Smooth muscle cell (in vitro differentiated cells): ENCODE measurements around the gene IL16. TPM values are rescaled to one million over a fixed set of nuclear protein-coding genes. Genes with fewer than 3 reads are reported as not detected.

Experiments used
- DNase-seq: peaks from one replicate; lab custom pipeline; 2025; ENCODE audit not compliant: unreplicated experiment; lab: John Stamatoyannopoulos, UW
- H2AFZ ChIP-seq: fragments of 200-600 bp; sonication (generic); 2 replicates; pipeline ENCODE4 v1.6.0; 2016; ENCODE audit warnings: antibody characterized with exemption, low read depth, mild to moderate bottlenecking
- H3F3A ChIP-seq: fragments of 200-600 bp; sonication (generic); 2 replicates; pipeline ENCODE4 v1.6.0; 2017; ENCODE audit warnings: antibody characterized with exemption, low read depth
- H3K27ac ChIP-seq: fragments of 200-600 bp; sonication (generic); 2 replicates; pipeline ENCODE4 v1.5.1; 2016; ENCODE audit warnings: low read depth, mild to moderate bottlenecking
- H3K27me3 ChIP-seq: fragments of 200-600 bp; sonication (generic); 2 replicates; pipeline ENCODE4 v1.6.1; 2016; ENCODE audit warnings: low read depth, mild to moderate bottlenecking
- H3K36me3 ChIP-seq: fragments of 200-600 bp; sonication (generic); 2 replicates; pipeline ENCODE4 v1.5.1; 2016; ENCODE audit warnings: low read depth
- H3K4me1 ChIP-seq: fragments of 200-600 bp; sonication (generic); 2 replicates; pipeline ENCODE4 v1.5.1; 2016; ENCODE audit warnings: low read depth
- H3K4me2 ChIP-seq: fragments of 200-600 bp; sonication (generic); 2 replicates; pipeline ENCODE4 v1.6.0; 2016; ENCODE audit warnings: mild to moderate bottlenecking
- H3K4me3 ChIP-seq: fragments of 200-600 bp; sonication (generic); 2 replicates; pipeline ENCODE4 v1.5.1; 2016; ENCODE audit warnings: mild to moderate bottlenecking
- H3K79me2 ChIP-seq: fragments of 200-600 bp; sonication (generic); 2 replicates; pipeline ENCODE4 v1.6.0; 2016; ENCODE audit warnings: low read depth, mild to moderate bottlenecking
- H3K9ac ChIP-seq: fragments of 200-600 bp; sonication (generic); 2 replicates; pipeline ENCODE4 v1.6.0; 2016; ENCODE audit warnings: low read depth
- H3K9me3 ChIP-seq: fragments of 200-600 bp; sonication (generic); replicated peaks from 2 replicates; pipeline ENCODE4 v1.5.1; 2016; ENCODE audit warnings: low read depth
- H4K20me1 ChIP-seq: fragments of 200-600 bp; sonication (generic); 2 replicates; pipeline ENCODE4 v1.6.0; 2016; ENCODE audit warnings: low read depth
- CTCF ChIP-seq: fragments of 200-600 bp; sonication (generic); IDR thresholded peaks from 2 replicates; pipeline ENCODE4 v1.5.1; 2017; ENCODE audit warnings: borderline replicate concordance, mild to moderate bottlenecking, antibody characterized with exemption; ENCODE audit not compliant: insufficient read depth, poor library complexity, severe bottlenecking
- WGBS: methylation state at CpG from one replicate; pipeline ENCODE4 v1.1.7; 2016; ENCODE audit warnings: low lambda C conversion rate; 5-methylcytosine and 5-hydroxymethylcytosine counted together
- polyA plus RNA-seq: library from polyadenylated mRNA; unstranded; fragments of >200 nt; fragmentation: Nextera tagmentation; extraction: Ambion mirVana; gene quantifications from 2 replicates; pipeline ENCODE4 v1.2.1, GENCODE V29; 2016
- total RNA-seq: library from RNA; depleted of rRNA; stranded (reverse); fragments of >200 nt; gene quantifications from 2 replicates; pipeline ENCODE4 v1.2.3, GENCODE V29; 2014

IL16 gene
- total and polyA plus RNA-seq, 2 experiments from 2014 or later: 1.3 to 1.4 TPM

GRCh38 chr15:81309647-81310450 lies 113.2 kb downstream of the IL16 start:
- Histone ChIP-seq H3K4me2 (no peak overlapping the region), H3K9me3 (no peaks in the 10 kb centered on the region), H4K20me1 (no peaks in the 10 kb centered on the region), H3K79me2 (no peaks in the 10 kb centered on the region), H3K36me3 (no peaks in the 10 kb centered on the region), H3K4me3 (no peak overlapping the region), H3K4me1 (no peaks in the 10 kb centered on the region), H3F3A (no peaks in the 10 kb centered on the region), H3K27ac (no peak overlapping the region), H3K9ac (no peak overlapping the region), H3K27me3 (no peaks in the 10 kb centered on the region), H2AFZ (no peak overlapping the region)
- TF ChIP-seq CTCF: no peak
- 84% methylated on average over 8 of the region's 8 CpGs for WGBS
- DNase-seq: no peak

GRCh38 chr15:81310480-81310879 lies 113.8 kb downstream of the IL16 start:
- H3K4me3 ChIP-seq: no peak overlapping the region
- DNase-seq: no peak
- no peak overlapping the region for H2AFZ ChIP-seq
- H3K9me3 ChIP-seq: no peaks in the 10 kb centered on the region
- H3F3A ChIP-seq: no peaks in the 10 kb centered on the region
- no peaks in the 10 kb centered on the region for H3K36me3 ChIP-seq
- H3K4me1 ChIP-seq: no peaks in the 10 kb centered on the region
- no peaks in the 10 kb centered on the region for H3K27me3 ChIP-seq
- no peak overlapping the region for H3K4me2 ChIP-seq
- TF ChIP-seq CTCF: no peak
- WGBS: 97% methylated on average over 5 of the region's 5 CpGs
- no peaks in the 10 kb centered on the region for H4K20me1 ChIP-seq
- H3K27ac ChIP-seq: no peak overlapping the region
- H3K79me2 ChIP-seq: no peaks in the 10 kb centered on the region
- no peak overlapping the region for H3K9ac ChIP-seq

- H3F3A ChIP-seq: no peaks in the 10 kb centered on the region
- no peak for TF ChIP-seq CTCF
- H3K36me3 ChIP-seq: no peaks in the 10 kb centered on the region
- 97% methylated on average over 10 of the region's 10 CpGs for WGBS
- H3K27me3 ChIP-seq: no peaks in the 10 kb centered on the region
- DNase-seq: no peak
- H3K4me3 ChIP-seq: no peak overlapping the region
- no peak overlapping the region for H2AFZ ChIP-seq
- no peaks in the 10 kb centered on the region for H3K4me1 ChIP-seq
- H3K4me2 ChIP-seq: no peak overlapping the region
- no peak overlapping the region for H3K9ac ChIP-seq
- no peaks in the 10 kb centered on the region for H3K79me2 ChIP-seq
- no peaks in the 10 kb centered on the region for H4K20me1 ChIP-seq
- no peak overlapping the region for H3K27ac ChIP-seq
- no peaks in the 10 kb centered on the region for H3K9me3 ChIP-seq
Measured at GRCh38 chr15:81311752-81312464, 115.2 kb downstream of the IL16 start.
